Activated CD4-positive, alpha-beta T cell treated with anti-CD3 and anti-CD28 coated beads, Interleukin-2, amount 50 U/mL, for 4 hours (primary cell): ENCODE results near the gene HCFC1R1.
A peak's percentile ranks its signal among the peaks of the same experiment; 100 is the strongest.
"Not testable (repeated sequence)": the region's sequence is repeated elsewhere in the genome, so short reads cannot be mapped to it uniquely, and the experiment has no call there.

Experiments
- DNase-seq, 2 experiments: peaks; one replicate each; pipeline ENCODE4 v3.0.0-alpha.2; 2020

Gene HCFC1R1

DNA sequence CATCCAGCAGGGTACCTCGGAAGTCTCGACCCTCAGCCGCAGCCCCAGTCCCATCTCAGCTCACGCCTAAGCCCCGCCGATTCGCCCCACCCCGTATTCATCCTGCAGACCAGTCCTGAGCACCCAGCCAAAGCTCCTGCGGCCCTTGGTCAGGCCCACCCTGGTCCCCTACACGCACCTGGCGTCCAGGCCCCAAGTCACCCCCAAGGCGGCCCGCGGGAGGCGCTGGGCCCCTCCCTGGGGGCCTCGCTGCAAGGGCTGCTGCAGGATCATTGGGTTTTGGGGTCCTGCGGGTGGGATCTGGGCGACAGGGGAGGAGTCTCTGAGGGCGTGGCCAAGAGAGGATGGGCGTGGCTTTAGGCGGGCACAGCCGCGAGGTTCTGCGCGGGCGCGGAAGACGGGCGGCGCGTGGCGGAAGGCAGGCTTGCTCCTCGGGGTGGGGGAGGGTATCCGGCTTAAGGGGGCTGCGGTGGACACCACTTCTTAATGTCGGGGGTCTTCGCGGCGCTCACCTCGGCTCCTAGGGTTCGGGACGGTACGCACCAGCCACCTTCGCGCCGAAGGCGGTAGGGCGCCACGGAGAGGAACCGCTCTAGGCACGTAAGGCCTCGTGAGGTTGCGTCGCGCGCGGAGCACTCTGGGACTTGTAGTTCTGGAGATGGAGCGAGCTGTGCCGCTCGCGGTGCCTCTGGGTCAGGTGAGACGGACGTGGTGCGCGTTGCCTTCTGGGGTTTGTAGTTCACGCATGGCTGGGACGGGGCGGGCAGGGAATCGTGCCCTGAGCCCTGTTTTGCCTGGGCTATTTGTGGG, at the start of gene HCFC1R1, which contains the start of gene THOC6:
Gene HCFC1R1, minus strand, starts transcription at position 274 of the 810 bp plus-strand sequence. Its CDS starts 1 bp downstream, at position 273.
Gene THOC6, plus strand, starts transcription at position 367 of the 810 bp plus-strand sequence. Its CDS starts 292 bp downstream, at position 659.
- peak; percentile 95 to 96 for DNase-seq

DNA sequence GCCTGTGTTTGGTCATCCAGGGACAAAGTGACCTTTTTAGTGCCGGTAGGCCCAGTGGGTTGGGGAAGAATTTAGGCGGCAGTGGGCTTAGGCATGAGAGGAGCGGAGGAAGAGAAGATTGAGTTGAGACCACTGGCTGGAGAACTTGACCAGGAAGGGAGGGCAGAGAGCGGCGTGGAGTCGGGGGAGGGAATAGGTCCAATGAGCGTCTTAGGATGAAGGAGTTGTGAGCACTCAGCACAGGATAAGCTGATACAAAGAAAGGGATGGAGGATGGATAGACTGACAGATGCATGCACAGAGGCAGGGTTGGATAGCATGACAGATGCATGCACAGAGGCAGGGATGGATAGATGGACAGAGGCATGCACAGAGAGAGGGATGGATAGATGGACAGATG, 49.7 kb upstream of the HCFC1R1 start:
- DNase-seq: no peak

DNA sequence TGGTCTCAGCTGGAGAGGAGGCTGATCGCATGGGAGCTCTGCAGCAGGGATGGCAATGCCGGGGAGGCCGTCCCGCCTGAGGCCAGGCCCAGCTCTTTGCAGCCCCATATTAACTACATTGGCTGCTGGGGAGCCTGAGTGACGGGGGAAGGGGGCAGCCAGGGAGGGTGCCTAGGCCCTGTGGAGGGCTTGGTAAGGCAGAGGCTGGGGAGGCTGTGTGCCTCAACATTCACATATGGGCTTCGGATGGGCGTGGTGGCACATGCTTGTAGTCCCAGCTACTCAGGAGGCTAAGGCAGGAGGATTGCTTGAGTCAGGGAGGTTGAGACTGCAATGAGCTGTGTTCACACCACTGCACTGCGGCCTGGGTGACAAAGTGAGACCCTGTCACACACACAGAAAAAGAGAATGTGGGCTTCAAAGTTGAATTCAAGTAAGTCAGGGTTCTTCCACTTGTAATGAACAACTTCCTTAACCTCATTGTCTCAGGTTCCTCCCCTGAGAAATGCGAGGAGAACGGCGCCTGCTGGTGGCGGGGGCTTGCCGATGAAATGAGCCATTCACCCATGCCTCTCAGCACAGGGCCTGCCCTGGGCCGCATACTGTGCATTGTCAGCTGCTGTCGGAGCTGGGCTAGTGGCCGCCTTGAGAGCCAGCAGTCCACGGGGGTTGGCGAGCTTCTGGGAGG, 49.0 kb upstream of the HCFC1R1 start:
- DNase-seq: not testable (repeated sequence)

- DNase-seq: not testable (repeated sequence)
Observed at GRCh38 chr16:3072148-3072547, 48.4 kb upstream of the HCFC1R1 start.

- DNase-seq: no peak
Observed at GRCh38 chr16:3071655-3072054, 47.9 kb upstream of the HCFC1R1 start.

DNA sequence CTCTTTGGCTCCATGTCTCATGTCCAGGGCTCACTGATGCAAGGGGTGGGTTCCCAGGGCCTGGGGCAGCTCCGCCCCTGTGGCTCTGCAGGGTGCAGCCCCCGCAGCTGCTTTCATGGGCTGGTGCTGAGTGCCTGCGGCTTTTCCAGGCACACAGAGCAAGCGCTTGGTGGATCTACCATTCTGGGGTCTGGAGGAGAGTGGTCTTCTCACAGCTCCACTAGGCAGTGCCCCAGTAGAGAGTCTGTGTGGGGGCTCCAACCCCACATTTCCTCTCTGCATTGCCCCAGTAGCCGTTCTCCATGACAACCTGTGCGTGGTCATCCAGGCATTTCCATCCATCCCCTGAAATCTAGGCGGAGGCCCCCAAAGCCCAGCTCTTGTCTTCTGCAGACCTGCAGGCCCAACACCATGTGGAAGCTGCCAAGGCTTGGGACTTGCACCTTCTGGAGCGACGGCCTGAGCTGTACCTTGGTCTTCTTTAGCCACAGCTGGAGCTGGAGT, 46.9 kb upstream of the HCFC1R1 start:
- DNase-seq: no peak

DNA sequence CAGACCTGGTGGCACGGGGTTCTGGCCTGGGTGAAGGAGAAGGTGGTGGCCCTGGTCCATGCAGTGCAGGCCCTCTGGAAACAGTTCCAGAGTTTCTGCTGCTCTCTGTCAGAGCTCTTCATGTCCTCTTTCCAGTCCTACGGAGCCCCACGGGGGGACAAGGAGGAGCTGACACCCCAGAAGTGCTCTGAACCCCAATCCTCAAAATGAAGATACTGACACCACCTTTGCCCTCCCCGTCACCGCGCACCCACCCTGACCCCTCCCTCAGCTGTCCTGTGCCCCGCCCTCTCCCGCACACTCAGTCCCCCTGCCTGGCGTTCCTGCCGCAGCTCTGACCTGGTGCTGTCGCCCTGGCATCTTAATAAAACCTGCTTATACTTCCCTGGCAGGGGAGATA, 45.4 kb upstream of the HCFC1R1 start:
- not testable (repeated sequence) for DNase-seq

DNA sequence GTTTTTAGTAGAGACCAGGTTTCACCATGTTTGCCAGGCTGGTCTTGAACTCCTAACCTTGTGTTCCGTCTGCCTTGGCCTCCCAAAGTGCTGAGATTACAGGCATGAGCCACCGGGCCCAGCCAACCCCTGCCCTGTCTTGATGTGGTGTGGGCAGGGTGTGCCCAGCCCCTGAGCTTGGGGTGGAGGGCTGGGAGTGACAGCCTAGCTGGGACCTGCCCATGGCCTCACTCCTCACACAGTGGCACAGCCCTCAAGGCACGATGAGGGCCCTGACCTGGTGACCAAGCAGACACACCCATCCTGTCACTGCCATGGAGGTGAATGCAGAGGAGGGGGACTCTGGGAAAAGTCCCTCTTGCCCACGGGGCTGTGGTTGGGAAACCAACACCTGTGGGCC, 44.7 kb upstream of the HCFC1R1 start:
- no peak for DNase-seq

DNA sequence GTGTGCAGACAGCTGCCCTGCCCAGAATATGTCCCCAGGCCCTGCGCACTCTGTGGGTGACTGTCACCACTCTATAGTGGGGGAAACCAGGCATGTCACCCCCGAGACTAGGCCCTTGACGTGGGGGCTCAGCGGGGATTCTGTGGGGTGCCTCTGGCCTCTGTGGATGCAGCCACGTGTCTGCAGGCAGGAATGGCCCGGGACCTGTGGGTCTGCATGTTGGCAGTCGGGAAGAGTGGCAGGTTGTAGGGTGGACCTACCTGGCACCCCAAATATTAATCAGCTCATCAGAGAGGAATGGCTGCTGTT, 42.7 kb upstream of the HCFC1R1 start:
- DNase-seq: no peak

DNA sequence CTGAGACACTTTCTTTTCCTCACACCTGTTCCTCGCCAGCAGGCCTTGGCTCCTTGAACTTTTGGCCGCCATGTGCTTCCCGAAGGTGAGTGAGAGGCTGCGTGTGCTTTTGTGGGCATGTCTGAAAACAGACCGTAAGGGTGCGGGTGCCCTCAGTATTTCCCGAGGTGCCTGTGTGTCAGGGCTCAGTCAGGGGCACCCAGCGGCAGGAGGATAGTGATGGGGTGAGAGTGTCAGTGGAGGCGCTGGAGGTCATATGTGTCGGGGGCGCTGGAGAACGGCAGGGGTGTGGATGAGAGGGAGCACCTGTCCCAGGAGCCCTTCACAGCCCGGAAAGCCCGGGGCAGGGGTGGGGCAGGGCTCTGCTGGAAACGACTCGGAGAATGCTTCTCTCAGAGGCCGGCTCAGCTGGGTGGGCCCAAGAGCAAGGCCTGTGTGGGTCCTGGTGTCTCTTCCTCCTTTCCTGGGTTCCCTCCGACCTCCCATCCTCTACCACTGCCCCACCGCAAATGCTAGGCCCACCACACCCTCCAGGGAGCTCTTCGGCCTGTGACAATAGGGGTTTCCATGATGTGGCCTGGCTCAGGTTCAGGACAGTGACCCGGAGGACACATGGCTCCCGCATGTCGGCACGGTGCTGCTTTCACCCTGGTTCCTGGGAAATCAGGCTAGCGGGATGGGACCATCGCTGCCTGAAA, 42.1 kb upstream of the HCFC1R1 start:
- peak in 1 of 2 experiments; percentile 39 for DNase-seq

GRCh38 chr16:3065069-3065741, 41.5 kb upstream of the HCFC1R1 start, which contains the start of gene IL32:
Gene IL32, plus strand, starts transcription at chr16:3065640. Its CDS starts 172 bp downstream, at chr16:3065812.
- peak; percentile 72 for DNase-seq

DNA sequence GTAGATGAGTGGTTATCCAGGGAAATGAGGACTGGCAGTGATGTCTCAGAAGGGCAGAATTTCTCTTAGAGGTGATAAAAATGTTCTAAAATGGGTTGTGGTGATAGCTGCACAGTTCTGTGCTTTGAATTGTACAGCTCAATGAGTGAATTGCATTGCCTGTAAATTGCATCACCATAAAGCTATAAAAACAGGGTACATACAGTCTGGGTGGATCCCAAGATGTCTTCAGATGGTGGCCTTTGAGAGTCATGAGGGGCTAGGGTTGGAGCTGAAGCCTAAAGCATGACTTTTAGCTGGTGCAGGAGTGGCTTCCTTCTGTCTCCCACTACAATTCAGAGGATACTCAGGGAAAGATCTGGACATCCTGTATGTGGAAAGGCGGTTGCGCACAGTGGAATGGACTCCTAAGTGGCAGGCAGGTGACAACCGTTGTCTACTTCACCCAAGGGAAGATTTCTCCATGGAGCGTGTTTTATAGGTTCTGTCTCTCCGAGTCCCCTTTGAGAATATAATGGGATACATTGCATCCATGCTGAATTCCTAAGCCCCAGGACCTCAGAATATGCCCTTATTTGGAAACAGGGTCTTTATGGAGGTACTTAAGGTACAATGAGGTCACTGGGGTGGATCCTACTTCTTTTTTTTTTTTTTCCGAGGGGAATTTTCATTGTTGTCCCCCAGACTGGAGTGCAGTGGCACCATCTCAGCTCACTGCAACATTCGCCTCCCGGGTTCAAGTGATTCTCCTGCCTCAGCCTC, 40.1 kb upstream of the HCFC1R1 start:
- DNase-seq: no peak

DNA sequence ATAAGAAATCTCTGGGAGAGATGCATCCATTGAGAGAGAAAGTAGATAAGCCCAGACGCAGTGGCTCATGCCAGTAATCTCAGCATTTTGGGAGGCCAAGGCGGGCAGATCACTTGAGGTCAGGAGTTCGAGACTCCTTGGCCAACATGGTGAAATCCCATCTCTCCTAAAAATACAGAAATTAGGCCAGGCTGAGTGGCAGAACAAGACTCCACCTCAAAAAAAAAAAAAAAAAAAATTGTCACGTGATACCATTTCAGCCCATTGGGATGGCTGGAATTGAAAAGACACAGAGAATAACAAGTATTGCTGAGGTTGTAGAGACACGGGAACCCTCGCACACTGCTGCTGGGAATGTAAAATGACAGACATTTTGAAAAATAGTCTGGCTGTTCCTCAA, 38.8 kb upstream of the HCFC1R1 start:
- no peak for DNase-seq

DNA sequence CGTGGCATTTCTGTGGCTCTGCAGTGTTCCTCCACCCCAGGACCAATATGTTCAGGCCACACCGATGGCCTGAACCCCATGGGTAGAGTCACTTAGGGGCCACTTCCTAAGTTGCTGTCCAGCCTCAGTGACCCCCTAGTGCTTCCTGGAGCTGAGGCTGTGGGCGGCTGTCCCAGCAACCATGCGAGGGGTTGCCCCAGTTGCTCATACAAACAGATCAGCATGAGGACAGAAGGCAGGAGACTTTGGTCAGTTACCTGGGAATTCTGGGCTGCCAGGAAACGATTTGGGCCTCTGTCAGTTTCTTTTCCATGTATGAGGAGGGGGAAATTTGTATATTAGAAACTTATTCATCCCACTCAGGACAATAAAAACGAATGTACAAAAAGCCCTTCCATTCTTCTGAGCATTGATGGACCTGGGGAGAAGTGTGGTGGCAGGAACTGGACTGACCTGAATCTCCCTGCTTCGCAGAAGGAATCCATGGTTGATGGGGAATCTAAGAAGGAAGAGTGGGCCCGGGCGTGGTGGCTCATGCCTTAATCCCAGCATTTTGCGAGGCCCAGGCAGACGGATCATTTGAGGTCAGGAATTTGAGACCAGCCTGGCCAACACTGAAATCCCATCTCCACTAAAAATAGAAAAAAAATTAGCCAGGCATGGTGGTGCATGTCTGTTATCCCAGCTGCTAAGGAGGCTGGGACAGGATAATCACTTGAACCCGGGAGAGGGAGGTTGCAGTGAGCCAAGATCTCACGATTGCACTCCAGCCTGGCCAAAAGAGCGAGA, 36.8 kb upstream of the HCFC1R1 start:
- DNase-seq: no peak

DNA sequence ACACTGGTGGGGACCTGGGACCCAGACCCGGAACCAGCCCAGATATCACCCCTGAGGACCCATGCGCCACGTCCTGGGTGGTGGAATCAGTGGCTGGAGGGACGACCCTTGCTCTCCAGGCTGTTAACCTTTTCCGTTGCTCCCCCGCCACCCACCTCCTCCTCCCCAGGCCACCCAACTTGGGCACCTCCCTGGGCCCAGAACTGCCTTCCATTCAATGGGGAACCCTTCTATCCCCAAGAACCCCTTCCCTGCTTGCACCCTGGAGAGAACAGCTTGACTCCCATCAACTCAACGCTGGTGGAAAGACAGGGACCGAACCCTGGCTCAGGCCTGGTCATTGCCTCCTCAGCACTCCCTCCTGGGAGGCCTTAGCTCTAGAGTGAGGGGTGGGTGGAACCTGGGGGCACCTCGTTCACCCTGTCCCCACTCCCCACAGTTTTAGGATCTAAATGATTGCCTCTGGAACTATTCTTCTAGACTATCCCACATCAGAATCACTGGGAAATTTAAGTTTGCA, 36.0 kb upstream of the HCFC1R1 start:
- DNase-seq: no peak

- peak; percentile 78 to 80 for DNase-seq
Observed at GRCh38 chr16:3059041-3059722, 35.4 kb upstream of the HCFC1R1 start.

GRCh38 chr16:3058139-3059030, 34.6 kb upstream of the HCFC1R1 start:
- DNase-seq: peak in 1 of 2 experiments; percentile 46

- DNase-seq: no peak
Observed at GRCh38 chr16:3057181-3058138, 33.7 kb upstream of the HCFC1R1 start.
